ENCODE data around the gene KCNAB2. TPM values are rescaled to one million over a fixed set of nuclear protein-coding genes. Genes with fewer than 3 reads are reported as not detected.

Gene KCNAB2
- total RNA-seq, 1 donor from 2014 or later: 2.2 TPM

DNA sequence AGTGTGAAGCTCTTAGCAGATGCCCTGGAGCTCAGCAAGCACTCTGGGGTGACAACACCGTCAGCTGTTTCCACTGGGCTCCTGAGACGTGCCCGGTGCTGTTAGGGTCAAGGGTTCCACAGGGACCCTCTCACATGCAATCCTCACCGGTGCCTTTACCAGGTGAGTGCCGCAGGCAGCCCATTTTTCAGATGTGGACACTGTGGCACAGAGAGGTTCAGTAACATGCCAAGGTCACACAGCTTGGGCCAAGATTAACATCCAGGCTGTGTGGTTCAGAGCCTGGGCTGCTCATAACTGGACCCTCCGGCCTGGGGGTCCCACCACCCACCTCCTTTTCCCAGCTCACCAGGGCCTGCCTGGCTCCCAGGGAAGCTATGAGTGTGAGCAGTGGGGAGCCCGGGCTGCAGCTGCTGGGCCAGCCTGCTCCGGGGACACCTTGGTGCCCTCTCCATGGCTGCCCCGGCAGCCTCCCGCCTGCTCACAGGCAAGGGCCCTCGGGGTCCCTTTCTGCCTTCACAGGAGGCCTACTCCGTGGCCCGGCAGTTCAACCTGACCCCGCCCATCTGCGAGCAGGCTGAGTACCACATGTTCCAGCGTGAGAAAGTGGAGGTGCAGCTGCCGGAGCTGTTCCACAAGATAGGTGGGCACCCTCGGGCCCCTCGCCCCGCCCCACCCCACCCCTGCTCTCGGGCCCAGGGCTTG is 49.3 kb downstream of the KCNAB2 start:
- peaks cover 7% of the 10 kb centered on the region for H3K4me1 Mint-ChIP-seq
- no peak overlapping the region for H3K4me2 ChIP-seq
- TF ChIP-seq, protein P1, sequence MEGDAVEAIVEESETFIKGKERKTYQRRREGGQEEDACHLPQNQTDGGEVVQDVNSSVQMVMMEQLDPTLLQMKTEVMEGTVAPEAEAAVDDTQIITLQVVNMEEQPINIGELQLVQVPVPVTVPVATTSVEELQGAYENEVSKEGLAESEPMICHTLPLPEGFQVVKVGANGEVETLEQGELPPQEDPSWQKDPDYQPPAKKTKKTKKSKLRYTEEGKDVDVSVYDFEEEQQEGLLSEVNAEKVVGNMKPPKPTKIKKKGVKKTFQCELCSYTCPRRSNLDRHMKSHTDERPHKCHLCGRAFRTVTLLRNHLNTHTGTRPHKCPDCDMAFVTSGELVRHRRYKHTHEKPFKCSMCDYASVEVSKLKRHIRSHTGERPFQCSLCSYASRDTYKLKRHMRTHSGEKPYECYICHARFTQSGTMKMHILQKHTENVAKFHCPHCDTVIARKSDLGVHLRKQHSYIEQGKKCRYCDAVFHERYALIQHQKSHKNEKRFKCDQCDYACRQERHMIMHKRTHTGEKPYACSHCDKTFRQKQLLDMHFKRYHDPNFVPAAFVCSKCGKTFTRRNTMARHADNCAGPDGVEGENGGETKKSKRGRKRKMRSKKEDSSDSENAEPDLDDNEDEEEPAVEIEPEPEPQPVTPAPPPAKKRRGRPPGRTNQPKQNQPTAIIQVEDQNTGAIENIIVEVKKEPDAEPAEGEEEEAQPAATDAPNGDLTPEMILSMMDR (IDR thresholded peaks at IDR 0.05): no peak
- TF ChIP-seq EZH2phosphoT487 (IDR thresholded peaks at IDR 0.05) (no peak), EZH2 (IDR thresholded peaks at IDR 0.05) (no peak)
- H3K9ac ChIP-seq: no peak overlapping the region
- no peaks in the 10 kb centered on the region for H3K36me3 ChIP-seq
- peaks cover 4% of the 10 kb centered on the region for H3K27me3 Mint-ChIP-seq (ENCODE audit: insufficient read depth, low read depth)
- no peak overlapping the region for H2AFZ ChIP-seq (replicated peaks)
- H3F3A ChIP-seq (ENCODE audit: low read depth): no peaks in the 10 kb centered on the region
- no peaks in the 10 kb centered on the region for H3K9me3 Mint-ChIP-seq
- no peaks in the 10 kb centered on the region for H3K79me2 ChIP-seq (ENCODE audit: low read depth)
- H3K9me3 ChIP-seq (ENCODE audit: low read depth): no peaks in the 10 kb centered on the region
- H3K4me1 ChIP-seq: no peaks in the 10 kb centered on the region
- H3K4me3 Mint-ChIP-seq: no peak overlapping the region
- no peaks in the 10 kb centered on the region for H3K27me3 ChIP-seq
- no peak overlapping the region for H3K27ac Mint-ChIP-seq
- no peak for DNase-seq (ENCODE audit: low spot score)
- H3K4me3 ChIP-seq: no peak overlapping the region
- no peaks in the 10 kb centered on the region for H4K20me1 ChIP-seq (ENCODE audit: low read depth)
- peaks cover 3% of the 10 kb centered on the region for H3K36me3 Mint-ChIP-seq
- no peak overlapping the region for H3K27ac ChIP-seq

DNA sequence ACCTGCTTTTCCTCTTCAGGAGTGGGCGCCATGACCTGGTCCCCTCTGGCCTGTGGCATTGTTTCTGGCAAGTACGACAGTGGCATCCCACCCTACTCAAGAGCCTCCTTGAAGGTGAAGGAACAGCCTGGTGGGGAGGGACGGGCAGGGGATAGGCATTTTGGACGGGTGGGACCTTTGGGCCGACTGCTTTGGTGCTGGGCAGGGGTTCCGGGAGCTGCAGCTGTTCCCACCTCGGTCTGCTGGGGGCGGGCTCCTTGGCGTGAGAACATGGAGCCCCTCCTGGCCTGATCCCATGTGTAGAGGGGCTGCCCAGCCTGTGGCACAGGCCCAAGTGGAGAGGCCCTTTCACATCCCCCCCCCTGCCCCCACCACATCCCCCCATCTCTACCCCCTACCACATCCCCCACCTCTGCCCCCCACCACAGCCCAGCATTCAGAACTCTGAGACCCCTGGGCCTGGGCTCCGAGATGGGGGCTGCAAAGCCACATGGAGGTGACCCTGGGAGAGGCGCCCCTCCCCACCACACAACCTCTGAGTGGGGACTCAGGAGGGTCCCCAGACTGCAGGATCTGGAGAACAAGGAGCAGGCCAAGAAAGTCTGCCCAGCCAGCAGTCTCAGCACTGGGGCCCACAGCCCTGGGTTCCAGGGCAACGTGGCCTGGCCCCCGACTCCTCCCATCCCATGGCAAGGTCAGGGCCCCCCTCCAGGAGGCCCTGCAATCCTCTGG is 50.0 kb downstream of the KCNAB2 start:
- Histone ChIP-seq H3K4me3 (no peak overlapping the region), H3K9me3 (ENCODE audit: low read depth) (no peaks in the 10 kb centered on the region), H3F3A (ENCODE audit: low read depth) (peaks cover 3% of the 10 kb centered on the region), H4K20me1 (ENCODE audit: low read depth) (no peaks in the 10 kb centered on the region), H3K36me3 (no peaks in the 10 kb centered on the region), H2AFZ (replicated peaks) (no peak overlapping the region), H3K79me2 (ENCODE audit: low read depth) (no peaks in the 10 kb centered on the region), H3K4me1 (peaks cover 6% of the 10 kb centered on the region), H3K27me3 (no peaks in the 10 kb centered on the region), H3K4me2 (no peak overlapping the region), H3K27ac (no peak overlapping the region), H3K9ac (no peak overlapping the region)
- Mint-ChIP-seq H3K4me3 (no peak overlapping the region), H3K27ac (no peak overlapping the region), H3K27me3 (ENCODE audit: insufficient read depth, low read depth) (peaks cover 4% of the 10 kb centered on the region), H3K36me3 (peaks cover 3% of the 10 kb centered on the region), H3K4me1 (peaks cover 9% of the 10 kb centered on the region), H3K9me3 (no peaks in the 10 kb centered on the region)
- TF ChIP-seq, protein P1 (IDR thresholded peaks at IDR 0.05): no peak
- TF ChIP-seq EZH2phosphoT487 (IDR thresholded peaks at IDR 0.05) (no peak), EZH2 (IDR thresholded peaks at IDR 0.05) (no peak)
- DNase-seq (ENCODE audit: low spot score): no peak

DNA sequence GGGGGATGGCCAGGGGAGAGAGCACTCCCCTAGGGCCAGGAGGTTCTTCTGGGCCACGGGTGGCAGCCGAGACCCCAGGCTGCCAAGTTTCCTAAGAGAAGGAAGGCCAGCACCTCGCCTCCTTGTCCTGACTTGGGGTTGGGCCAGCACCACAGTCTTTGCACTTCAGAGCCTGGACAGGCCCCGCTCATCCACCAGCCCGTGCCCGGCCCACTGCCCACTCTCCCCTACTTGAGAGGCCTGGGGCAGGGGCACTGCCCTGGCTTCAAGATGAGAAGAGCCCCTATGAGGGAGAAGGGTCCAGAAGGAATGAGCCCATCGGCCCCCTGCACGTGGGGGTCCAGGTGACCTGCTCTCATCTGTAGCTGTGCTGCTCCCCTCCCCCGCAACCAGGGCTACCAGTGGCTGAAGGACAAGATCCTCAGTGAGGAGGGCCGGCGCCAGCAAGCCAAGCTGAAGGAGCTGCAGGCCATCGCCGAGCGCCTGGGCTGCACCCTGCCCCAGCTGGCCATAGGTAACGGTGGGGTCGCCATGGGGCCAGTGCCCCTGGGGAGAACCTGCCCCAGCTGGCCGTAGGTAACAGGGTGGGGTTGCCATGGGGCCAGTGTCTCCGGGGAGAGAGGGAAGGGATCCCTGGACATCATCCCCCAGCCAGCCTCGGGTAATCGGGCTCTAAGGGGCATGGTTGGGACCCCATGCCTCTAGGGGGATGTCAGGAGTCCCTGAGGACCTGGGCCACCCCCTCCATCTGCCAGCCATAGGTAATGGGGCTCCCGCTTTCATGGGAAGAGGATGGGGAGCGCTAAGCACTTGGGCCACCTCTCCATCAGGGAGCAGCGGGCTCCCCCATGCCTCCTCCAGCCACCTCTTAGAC is 50.8 kb downstream of the KCNAB2 start:
- TF ChIP-seq EZH2 (IDR thresholded peaks at IDR 0.05) (no peak), EZH2phosphoT487 (IDR thresholded peaks at IDR 0.05) (no peak)
- TF ChIP-seq, protein P1 (IDR thresholded peaks at IDR 0.05): no peak
- Mint-ChIP-seq H3K27ac (no peak overlapping the region), H3K4me1 (peaks cover 13% of the 10 kb centered on the region), H3K4me3 (no peak overlapping the region), H3K9me3 (no peaks in the 10 kb centered on the region), H3K36me3 (peaks cover 3% of the 10 kb centered on the region), H3K27me3 (ENCODE audit: insufficient read depth, low read depth) (peaks cover 4% of the 10 kb centered on the region)
- Histone ChIP-seq H4K20me1 (ENCODE audit: low read depth) (peaks cover 4% of the 10 kb centered on the region), H3K9me3 (ENCODE audit: low read depth) (no peaks in the 10 kb centered on the region), H3K27ac (no peak overlapping the region), H3K4me3 (no peak overlapping the region), H3K4me2 (no peak overlapping the region), H3K9ac (no peak overlapping the region), H3K79me2 (ENCODE audit: low read depth) (no peaks in the 10 kb centered on the region), H3F3A (ENCODE audit: low read depth) (peaks cover 6% of the 10 kb centered on the region), H3K4me1 (peaks cover 14% of the 10 kb centered on the region), H3K36me3 (no peaks in the 10 kb centered on the region), H2AFZ (replicated peaks) (no peak overlapping the region), H3K27me3 (no peaks in the 10 kb centered on the region)
- DNase-seq (ENCODE audit: low spot score): no peak
